GM04503 (cell line): ENCODE results near the gene ALCAM.

Source experiments
- DNase-seq: peaks from one replicate; pipeline ENCODE4 v3.0.0-alpha.2; 2012; ENCODE audit warnings: low read depth

ALCAM gene

DNA sequence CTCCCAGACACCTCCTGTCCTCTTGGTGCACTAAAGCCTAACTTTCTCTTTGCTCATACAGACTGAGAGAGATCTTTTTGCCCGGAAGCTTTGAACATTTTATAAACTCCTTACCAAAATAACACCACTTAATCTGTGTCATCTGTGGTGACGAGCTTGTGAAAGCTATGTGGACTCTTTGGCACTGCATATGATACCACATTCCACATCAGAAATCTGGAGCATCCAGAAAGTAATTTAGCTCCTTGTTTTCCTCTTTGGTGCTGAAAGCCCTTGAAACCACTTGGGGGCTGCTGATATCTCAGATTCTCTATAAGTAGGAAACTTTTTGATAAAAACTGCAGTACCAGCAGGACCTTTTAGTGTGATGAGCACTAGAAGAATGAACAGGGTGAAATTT lies 128.3 kb downstream of the ALCAM start:
- peak; percentile 51 for DNase-seq

DNA sequence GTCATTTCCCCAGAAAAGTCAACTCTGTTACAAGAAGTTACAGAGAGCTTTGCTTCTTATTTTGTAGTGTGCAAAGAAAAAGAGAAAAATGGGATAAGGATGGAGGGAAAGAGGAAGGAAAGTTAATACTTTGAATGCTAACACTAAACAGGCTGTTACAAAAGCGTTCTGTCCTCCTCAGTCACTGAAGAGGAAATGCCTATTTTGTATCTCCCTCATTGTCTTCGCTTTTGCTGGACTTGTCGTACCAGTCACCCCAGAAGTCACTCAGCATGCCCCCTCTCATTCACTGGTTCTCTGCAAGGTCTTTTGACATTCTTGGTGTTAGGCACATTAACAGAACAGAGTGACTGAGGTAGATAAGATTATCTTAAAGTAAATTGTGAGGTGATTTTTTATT lies 129.6 kb downstream of the ALCAM start:
- DNase-seq = no peak

- DNase-seq = no peak
Observed at GRCh38 chr3:105497386-105497785, 130.7 kb downstream of the ALCAM start.

DNA sequence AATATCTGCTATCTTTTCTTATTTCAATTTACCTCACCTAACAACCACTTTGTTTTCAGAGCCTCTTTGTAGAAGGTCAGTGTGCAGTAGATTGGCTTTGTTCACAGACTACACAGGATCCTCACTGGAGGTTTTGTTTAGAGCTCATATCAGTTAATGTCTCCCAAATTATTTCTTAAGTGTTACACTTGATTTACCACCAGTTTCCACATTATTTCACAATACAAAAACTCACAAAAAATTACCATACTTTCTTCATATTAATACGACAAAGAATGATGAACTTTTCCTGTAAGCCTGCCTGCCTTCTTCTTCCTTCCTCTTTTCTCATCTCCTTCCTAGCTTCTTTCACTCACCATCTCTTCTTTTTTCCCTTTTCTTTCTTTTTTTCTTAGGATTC lies 133.3 kb downstream of the ALCAM start:
- DNase-seq = no peak

GRCh38 chr3:105502333-105502732 lies 135.6 kb downstream of the ALCAM start:
- DNase-seq = no peak

DNA sequence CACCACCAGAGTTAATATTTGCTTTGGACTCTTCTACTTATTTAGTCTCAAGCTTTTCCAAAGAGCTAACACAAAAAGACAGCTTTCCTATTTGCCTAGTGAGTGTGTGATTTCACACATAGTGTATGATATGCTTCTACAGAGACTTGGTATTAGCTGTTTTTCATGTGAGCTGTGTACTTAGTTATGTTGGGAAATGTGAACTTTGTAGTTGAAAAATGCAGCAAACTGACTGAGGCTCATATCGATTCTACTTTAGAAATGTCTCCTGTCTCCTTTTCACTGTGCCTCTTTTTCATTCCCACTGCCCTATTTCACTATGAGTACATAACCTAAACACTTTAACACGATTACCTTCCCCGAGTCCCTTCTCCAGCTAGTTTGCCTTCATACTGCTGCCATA lies 136.5 kb downstream of the ALCAM start:
- DNase-seq = no peak

- no peak for DNase-seq
Observed at GRCh38 chr3:105504440-105504951, 137.8 kb downstream of the ALCAM start.

DNA sequence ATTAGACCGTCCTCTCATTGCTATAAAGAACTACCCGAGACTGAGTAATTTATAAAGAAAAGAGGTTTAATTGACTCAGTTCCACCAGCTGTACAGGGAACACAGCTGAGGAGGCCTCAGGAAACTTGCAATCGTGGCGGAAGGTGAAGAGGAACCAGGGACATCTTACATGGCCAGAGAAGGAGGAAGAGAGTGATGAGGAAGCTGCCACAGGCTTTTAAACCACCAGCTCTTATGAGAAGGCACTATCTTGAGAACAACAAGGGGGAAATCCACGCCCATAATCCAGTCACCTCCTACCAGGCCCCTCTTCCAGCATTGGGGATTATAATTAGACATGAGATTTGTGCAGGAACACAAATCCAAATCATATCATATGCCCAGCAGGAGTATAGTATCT lies 138.5 kb downstream of the ALCAM start:
- no peak for DNase-seq

DNA sequence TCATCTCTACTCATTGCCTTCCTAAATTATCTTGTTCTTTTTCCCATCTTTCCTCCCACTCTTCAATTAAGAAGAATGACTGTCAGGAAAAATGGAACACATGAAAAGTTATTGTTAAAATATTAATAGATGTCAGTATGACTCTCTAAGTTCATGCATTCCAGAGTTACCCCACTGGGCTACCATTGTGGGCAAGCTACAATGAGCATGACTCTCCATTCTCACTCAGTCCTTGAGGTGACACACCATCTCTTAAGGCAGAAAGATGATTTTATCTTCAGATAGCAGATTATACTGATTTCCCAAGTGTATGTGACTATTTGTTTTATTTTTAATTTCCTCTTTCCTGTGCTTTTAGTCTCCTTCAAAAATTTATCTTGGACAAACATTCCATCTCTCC lies 144.3 kb downstream of the ALCAM start:
- DNase-seq = no peak

DNA sequence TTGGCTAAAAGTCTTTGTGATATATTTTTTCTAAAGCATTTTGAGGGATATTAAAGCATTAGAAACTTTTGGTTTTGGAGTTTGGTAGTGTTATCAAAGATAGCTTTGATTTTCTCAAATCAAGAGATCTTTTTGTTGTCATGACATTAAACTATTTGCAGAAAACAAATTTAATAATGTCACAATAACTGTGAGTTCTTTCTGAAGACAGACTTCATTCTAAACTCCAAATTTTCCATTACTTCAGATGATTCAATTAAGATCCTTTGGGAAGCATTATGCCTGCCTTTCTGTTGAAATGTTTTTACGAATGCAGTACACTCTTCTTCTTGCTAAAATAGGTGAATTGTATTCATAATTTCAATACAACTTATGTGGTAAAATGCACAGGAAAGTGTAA lies 145.4 kb downstream of the ALCAM start:
- no peak for DNase-seq

- peak; percentile 65 for DNase-seq
Observed at GRCh38 chr3:105513042-105513441, 146.3 kb downstream of the ALCAM start.

DNA sequence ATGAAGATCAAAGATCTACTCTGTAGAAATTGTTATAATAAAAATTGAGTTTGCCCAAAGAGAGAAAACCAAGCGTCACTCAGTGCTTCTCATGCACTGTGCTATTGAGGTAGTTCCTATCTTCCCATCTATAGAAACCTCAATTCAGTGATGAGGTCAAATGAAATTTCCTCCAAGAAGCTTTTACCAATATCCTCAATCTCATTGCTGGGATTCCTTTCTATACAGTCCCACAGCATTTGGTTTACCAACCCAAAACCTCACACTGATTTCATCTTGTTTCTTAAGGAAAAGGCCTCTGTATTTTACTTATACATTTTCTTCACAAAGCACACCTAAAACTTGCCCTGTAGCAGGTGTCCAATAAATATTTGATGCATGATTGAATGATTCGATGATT lies 147.2 kb downstream of the ALCAM start:
- no peak for DNase-seq

- no peak for DNase-seq
Observed at GRCh38 chr3:105515372-105515771, 148.7 kb downstream of the ALCAM start.

- DNase-seq = no peak
Observed at GRCh38 chr3:105516972-105517371, 150.3 kb downstream of the ALCAM start.

- no peak for DNase-seq
Observed at GRCh38 chr3:105518203-105518602, 151.5 kb downstream of the ALCAM start.

GRCh38 chr3:105518806-105519418 lies 152.2 kb downstream of the ALCAM start:
- DNase-seq = no peak

GRCh38 chr3:105521770-105522169 lies 155.1 kb downstream of the ALCAM start:
- DNase-seq = no peak

- no peak for DNase-seq
Observed at GRCh38 chr3:105523501-105523900, 156.8 kb downstream of the ALCAM start.

- DNase-seq = no peak
Observed at GRCh38 chr3:105525531-105525930, 158.8 kb downstream of the ALCAM start.

DNA sequence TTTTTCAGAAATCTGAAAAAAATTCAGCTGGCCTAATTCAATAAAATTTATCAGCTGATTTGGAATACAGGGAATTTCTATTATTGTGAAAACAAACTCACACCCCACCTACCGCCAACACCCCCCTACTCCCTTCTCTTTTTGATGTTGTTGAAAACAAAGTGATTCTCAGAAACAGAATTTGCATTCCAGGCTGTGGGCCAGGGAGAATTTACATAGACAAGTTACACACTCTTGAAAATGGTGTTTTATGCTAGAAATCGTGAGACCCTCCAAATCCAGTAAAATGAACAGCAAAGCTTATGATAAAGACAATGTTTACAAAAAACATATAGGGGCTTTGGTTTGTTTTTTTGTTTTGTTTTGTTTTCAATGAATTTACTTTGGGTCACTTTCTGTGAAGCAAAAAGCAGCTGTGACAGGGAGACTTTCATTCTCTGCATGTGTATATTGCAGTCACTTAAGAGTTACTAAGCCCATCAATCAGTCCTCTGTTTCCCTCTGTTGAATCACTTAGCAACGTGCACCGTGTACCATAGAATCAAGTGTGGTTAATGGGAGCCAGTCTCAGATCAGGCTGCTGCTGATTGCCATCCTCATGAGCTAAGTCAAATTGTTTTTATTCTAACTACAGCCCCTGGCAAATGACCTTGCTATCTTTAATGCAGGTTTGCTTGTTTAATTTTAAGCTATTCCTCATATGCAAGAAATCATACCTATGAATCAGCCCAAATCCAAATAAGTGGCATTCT lies 159.8 kb downstream of the ALCAM start:
- DNase-seq = no peak

DNA sequence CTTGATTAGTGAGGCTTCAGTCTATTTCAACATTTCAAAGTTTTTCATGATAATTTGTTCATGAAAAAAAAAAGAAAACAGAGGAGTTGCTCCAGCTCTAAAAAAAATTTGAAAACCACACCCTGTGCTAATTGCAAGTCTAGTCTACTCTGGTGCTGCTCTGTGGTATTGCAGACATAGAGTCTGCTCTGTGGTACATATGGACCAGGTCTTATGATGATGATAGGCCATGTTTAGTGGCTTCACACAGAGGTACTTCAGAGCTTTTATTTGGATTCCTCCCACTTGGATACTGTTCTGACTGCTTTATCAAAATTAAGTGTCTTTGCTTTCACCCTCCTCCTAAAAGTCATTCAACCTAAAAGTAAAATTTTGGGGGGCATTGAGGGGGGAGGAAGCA lies 160.8 kb downstream of the ALCAM start:
- DNase-seq = no peak

GRCh38 chr3:105527949-105528348 lies 161.2 kb downstream of the ALCAM start:
- DNase-seq = no peak

DNA sequence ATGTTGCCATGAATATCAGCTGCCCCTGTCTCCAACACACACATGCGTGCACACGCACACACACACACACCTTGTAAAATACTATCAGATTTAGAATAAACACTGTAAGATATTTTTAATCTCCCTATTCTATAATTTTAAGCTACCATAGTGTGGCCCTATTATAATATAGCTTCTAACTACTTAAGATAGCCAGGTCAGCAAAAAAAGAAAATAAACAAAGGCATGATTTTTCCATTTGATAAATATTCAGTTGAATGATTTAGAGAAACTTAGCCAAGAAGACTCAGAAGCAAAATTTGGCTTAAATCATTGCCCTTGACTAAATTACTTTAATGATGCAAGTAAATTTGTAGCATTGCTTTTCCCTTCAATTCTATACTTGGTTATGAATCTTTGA lies 162.2 kb downstream of the ALCAM start:
- DNase-seq = no peak

- no peak for DNase-seq
Observed at GRCh38 chr3:105529456-105529855, 162.7 kb downstream of the ALCAM start.
